Smooth muscle cell of trachea (primary cell): Measurements from ENCODE around the gene EBP. TPM values are rescaled to one million over a fixed set of nuclear protein-coding genes. Genes with fewer than 3 reads are reported as not detected.

Source experiments
- total RNA-seq: library from RNA; depleted of rRNA; stranded (reverse); fragments of >200 nt; gene quantifications from 2 replicates; pipeline ENCODE4 v1.2.1, GENCODE V29; 2014

EBP gene
- 17.9 and 76.4 TPM in 2 replicates for total RNA-seq

DNA sequence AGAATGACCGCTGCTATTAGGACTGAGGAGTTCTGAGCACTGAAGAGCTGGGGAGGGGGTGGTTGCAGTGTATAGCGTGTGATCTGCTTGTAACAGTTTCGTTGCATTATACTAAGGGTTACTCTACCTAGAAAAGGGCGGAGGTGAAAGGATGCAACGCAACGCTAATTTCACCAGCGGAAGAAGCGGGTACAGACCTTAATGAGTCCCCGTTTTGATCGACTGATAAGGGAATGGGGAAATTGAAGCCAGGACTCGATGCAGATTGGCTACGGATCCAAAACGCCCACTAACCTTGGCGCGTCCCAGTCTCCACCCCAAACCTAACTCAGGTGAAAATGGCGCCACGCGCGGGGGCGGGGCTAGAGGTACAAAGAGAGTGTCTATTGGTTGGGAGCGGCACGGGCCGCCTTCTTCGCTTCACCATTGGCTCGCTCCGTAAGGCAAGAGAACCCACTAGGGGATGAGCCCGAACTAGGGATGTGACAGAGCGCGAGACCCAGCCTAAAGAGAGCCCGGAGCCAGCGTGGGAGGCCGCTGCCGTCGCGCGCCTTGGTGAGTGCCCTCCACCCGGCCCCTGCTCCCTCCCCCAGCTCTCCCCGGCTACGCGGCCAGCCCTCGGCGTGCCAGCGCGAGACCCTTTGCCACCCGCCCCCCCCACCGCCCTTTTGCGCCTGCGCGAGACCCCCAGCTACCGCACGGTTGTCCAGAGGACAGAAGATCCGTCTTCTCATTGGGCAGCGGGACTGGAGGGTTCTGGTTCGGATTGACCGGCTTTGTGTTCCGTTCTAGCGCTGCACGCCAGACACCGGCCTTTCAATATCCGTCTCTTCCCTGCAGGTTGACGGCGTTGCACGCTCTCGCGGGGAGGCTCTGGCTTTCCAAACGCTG is at the start of gene EBP:
Gene EBP (plus strand): TSS at position 456 of the 891 bp plus-strand sequence. CDS start 1,964 bp downstream, outside the sequence.

DNA sequence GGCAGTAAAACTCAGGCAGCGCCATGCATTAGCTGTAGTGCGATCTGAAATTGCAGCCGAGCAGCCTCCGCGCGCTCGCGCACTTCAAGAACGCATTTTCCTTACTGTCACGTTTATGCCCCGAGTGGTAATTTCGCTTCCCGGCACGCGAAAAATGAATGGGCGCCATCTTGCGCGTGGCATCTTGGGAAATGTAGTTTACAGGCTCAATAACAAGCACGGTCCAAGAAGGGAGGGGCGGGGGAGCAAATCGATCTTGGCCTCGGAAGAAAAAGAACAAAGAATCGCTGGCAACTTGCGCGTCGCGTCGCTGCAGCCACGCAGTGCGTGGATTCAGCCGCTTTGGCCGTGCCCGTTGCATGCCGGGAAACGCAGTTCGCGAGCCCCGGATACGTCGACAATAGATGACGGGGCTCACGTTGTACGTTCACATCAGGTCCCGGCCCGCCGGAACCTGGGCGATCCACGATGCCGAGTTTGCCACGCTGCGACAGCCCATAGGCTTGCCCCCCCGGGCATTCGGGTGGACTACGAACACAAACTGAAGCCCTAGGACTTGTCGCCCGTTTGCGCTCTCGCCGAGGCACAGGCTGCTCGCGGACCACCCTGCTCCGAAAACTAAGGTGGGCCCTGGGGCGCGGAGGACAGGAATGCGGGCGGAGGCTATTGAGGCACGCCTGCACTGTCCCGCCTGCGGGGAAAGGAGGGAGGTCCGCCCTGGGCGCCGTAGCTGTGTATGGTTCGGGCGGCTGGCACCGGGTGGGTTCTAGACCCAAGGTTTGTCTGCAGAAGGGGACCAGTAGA is 45.6 kb upstream of the EBP start, which contains the start of gene FTSJ1:
Gene FTSJ1 (plus strand): TSS at position 426 of the 804 bp plus-strand sequence. CDS start 1,849 bp downstream, outside the sequence.

DNA sequence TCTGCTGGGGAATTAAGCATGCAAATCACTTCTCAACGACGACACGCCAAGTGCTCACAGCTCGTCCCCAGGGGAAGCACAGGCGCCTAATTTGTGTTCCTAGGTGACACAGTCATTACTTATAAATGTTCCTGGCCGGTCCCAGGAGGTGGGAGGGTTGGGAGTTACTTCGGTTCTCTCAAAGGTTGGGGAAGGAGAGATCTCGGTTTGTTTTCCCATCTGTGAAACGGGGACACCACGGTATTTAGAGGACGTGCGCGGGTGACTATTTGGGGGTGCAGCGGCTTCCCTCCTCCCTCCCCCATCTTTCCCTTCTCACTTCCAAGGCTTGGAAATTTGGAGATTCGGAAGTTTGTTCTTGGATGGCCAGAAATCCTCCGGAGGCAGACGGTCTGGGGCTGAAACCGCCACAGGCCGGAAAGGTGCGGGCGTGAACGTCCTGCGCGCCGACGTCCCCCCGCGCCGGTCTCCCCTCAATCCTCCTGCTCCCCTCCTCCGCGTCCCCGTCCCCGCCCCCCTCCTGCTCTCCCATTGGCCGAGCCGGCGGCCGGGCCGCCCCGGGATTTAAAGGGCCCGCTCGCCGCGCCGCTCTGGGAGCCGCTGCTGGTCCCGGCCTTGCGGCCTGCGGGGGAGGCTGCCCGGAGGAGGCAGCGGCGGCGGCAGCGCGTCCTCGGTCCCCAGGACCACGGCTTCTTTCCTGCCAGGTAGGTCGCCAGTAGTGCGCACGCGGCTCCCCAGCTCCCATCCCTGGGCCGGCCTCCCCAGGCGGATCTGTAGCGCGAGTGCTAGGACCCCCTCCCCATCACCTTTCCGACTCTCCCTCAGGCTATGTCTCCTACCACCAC is 13.0 kb upstream of the EBP start, which contains the start of gene PORCN:
Gene PORCN (plus strand): TSS at position 593 of the 845 bp plus-strand sequence. CDS start 829 bp downstream, outside the sequence.

DNA sequence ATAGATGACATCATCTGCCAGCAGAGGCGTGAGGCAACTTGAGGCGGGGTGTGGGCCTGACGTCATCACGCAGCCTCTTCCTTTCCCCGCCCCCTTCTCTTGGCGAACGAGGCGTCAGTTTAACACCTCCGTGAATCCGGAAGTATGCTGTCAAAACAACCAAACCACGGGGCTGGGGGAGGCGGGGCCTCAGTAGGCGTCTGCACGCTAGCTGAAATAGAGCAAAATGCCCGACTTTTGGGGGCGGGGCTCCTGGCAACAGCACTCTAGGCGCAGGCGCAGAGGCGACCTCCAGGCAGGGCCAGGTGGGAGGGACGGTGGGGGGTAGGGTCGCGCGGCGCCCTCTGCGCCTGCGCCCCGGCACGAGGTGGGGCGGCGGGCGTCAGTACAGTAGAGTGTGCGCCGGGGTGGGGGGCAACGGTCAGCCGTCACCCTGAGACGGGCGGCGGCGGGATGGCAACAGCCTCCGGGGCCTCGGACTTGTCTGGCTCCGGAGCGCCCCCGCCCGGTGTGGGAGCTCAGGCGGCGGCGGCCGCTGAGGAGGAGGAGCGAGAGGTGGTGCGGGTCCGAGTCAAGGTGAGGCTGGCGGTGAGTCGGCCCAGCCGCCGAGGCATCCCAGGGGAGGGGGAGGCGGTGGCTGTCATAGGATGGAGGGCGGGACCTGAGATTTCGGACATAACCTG is 17.9 kb downstream of the EBP start, which contains the start of gene TBC1D25:
Gene TBC1D25 (plus strand): TSS at position 370 of the 683 bp plus-strand sequence. CDS start 84 bp downstream, at position 454.

DNA sequence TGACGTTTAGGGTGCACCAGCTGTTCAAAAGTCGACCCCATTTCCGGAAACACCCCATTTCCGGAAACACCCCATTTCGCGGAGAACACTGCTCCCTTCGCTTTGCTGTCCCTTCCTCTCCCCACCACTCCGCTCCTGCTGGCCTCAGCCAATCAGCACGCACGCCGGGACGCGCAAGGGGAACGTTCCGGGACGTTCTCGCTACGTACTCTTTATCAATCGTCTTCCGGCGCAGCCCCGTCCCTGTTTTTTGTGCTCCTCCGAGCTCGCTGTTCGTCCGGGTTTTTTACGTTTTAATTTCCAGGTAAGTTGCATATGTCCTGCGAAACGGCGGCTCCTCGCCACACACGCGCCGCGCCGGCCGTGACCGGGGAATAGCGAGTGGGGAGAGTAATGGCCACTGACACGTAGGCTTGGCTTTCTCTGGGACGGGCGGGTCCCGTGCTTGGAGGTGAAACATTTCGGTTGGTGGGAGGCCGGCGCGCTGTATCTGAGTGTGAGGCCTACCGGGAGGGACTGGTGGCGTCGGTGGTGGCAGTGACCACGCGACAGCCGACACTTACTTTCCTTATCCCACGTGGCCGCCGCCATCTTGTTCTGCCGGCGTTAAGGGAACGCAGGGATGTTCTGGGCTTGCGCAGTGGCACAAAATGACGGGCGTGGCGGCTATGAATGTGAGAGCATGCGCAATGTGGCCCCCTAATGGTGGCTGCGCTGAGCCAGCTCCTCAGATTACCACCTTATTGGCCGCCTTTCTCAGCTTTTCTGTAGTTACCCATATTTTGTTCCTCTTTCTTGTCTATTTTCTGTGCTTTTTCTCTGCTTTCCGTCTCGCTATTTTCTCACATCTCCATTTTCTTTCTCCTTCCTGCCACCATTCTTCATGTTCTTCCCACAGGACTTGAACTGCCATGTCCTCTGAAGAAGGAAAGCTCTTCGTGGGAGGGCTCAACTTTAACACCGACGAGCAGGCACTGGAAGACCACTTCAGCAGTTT is 53.0 kb downstream of the EBP start, which contains the start of gene RBM3:
Gene RBM3 (plus strand): TSS at position 215 of the 997 bp plus-strand sequence. CDS start 697 bp downstream, at position 912.

Other genes with a start within 250 kb of the EBP start
- not detected in 2 replicates for gene SSX3, start 165.1 kb upstream of the EBP start, total RNA-seq
- not detected in 2 replicates for gene SSX4, start 138.3 kb upstream of the EBP start, total RNA-seq
- gene SSX4B, start 109.8 kb upstream of the EBP start, total RNA-seq, result not detected in 2 replicates
- gene SLC38A5, start 51.5 kb upstream of the EBP start, total RNA-seq, result 56.4 and 78.2 TPM in 2 replicates
- gene FTSJ1, start 45.6 kb upstream of the EBP start, total RNA-seq, result 40.5 and 52.1 TPM in 2 replicates
- 6.5 and 10.8 TPM in 2 replicates for gene PORCN, start 12.8 kb upstream of the EBP start, total RNA-seq
- gene TBC1D25, start 17.9 kb downstream of the EBP start, total RNA-seq, result 8.7 and 9.3 TPM in 2 replicates
- 59.4 and 286 TPM in 2 replicates for gene RBM3, start 52.7 kb downstream of the EBP start, total RNA-seq
- gene WDR13, start 75.7 kb downstream of the EBP start, total RNA-seq, result 103 and 147 TPM in 2 replicates
- gene WAS, start 162.0 kb downstream of the EBP start, total RNA-seq, result 0.17 TPM in 1 of 2 replicates, not detected in the other
- gene SUV39H1, start 174.9 kb downstream of the EBP start, total RNA-seq, result 2.3 and 8.3 TPM in 2 replicates
- gene GLOD5, start 239.9 kb downstream of the EBP start, total RNA-seq, result not detected in 2 replicates